HCT116 (cell line): ENCODE measurements around the gene CACNA1G. TPM values are rescaled to one million over a fixed set of nuclear protein-coding genes. Genes with fewer than 3 reads are reported as not detected.

Experiments
- ATAC-seq: fragments of 200-7000 bp; cut with Tn5 transposase; 2 replicates; pipeline ENCODE4 v1.9.1; 2020; ENCODE audit warnings: mild to moderate bottlenecking, moderate library complexity
- BruUV-seq: library from RNA; stranded (reverse); fragments of 400-500 nt; replicated peaks from 2 replicates; lab custom pipeline; 2021; lab: Mats Ljungman, UMichigan
- CTCF ChIA-PET: fragments of 300-600 bp; sonication (Branson Sonifier 250); formaldehyde crosslinking; loops from one replicate; lab custom pipeline; 2021; ENCODE audit warnings: antibody characterized with exemption; lab: Charles Lee
- POLR2A ChIA-PET: fragments of 300-600, 350-600 bp; sonication (Branson Sonifier 250); formaldehyde crosslinking; loops from one replicate; lab custom pipeline; 2021; ENCODE audit warnings: antibody characterized with exemption; lab: Charles Lee
- RAD21 ChIA-PET, 2 experiments: fragments of 300-600 bp; sonication (Branson Sonifier 250); formaldehyde crosslinking; loops; one replicate each; lab custom pipeline; 2023; ENCODE audit warnings: low total read pairs in 2 of 2; ENCODE audit not compliant: uncharacterized antibody in 2 of 2, unreplicated experiment in 2 of 2, low non-redundant PET in 1 of 2; lab: Charles Lee
- DNase-seq: peaks from one replicate; pipeline ENCODE4 v3.0.0-alpha.2; 2010; ENCODE audit warnings: low read depth, low spot score
- H2AFZ ChIP-seq: fragments of 200-600 bp; shearing (Covaris generic), sonication (generic); 2 replicates; pipeline ENCODE4 v1.6.1; 2017; ENCODE audit warnings: low read depth, mixed run types, mixed read lengths, antibody characterized with exemption, low read length; ENCODE audit not compliant: poor library complexity, severe bottlenecking
- H3K27ac ChIP-seq: 2 replicates; pipeline ENCODE4 v1.5.1; 2012; ENCODE audit warnings: low read depth, low read length
- H3K27me3 ChIP-seq: fragments of 200-600 bp; sonication (generic); 2 replicates; pipeline ENCODE4 v1.6.1; 2016; ENCODE audit warnings: mixed run types, low read length, mixed read lengths; ENCODE audit not compliant: insufficient read depth
- H3K36me3 ChIP-seq, 2 experiments: fragments of 200-500 bp in 1 of 2; fragments of 200-600 bp in 1 of 2; sonication (Bioruptor generic) in 1 of 2; sonication (generic) in 1 of 2; 2 replicates each; pipeline versions ENCODE4 v1.5.1 to v1.6.1; 2014 to 2016; ENCODE audit warnings: low read length in 2 of 2, inconsistent platforms in 1 of 2, mixed read lengths in 1 of 2, mixed run types in 1 of 2; ENCODE audit not compliant: insufficient read depth in 2 of 2, control insufficient read depth in 1 of 2
- H3K4me1 ChIP-seq, 2 experiments: fragments of 200-600 bp in 1 of 2; sonication (generic) in 1 of 2; 2 replicates each; pipeline versions ENCODE4 v1.5.1 to v1.6.1; 2012 to 2017; ENCODE audit warnings: low read length in 2 of 2, inconsistent platforms in 1 of 2, mild to moderate bottlenecking in 1 of 2, mixed read lengths in 1 of 2, mixed run types in 1 of 2, moderate library complexity in 1 of 2; ENCODE audit not compliant: insufficient read depth in 2 of 2, control insufficient read depth in 1 of 2
- H3K4me2 ChIP-seq: fragments of 200-600 bp; sonication (generic); 2 replicates; pipeline ENCODE4 v1.6.1; 2017; ENCODE audit warnings: mixed run types, low read length, mixed read lengths
- H3K4me3 ChIP-seq, 2 experiments: fragments of 200-600 bp in 1 of 2; sonication (generic) in 1 of 2; replicated peaks in 1 of 2; 2 replicates each; pipeline ENCODE4 v1.5.1; 2011 to 2016; ENCODE audit warnings: low read length in 2 of 2, control low read depth in 1 of 2, low read depth in 1 of 2, mild to moderate bottlenecking in 1 of 2, mixed read lengths in 1 of 2, mixed run types in 1 of 2
- H3K79me2 ChIP-seq: fragments of 200-600 bp; sonication (generic); 2 replicates; pipeline ENCODE4 v1.6.1; 2017; ENCODE audit warnings: mild to moderate bottlenecking, mixed run types, low read length, moderate library complexity, mixed read lengths; ENCODE audit not compliant: insufficient read depth
- H3K9ac ChIP-seq: fragments of 200-600 bp; sonication (generic); 2 replicates; pipeline ENCODE4 v1.6.1; 2016; ENCODE audit warnings: low read length, mixed read lengths
- H3K9me2 ChIP-seq: fragments of 200-600 bp; sonication (generic), shearing (Covaris generic); 2 replicates; pipeline ENCODE4 v1.6.1; 2017; ENCODE audit warnings: mixed run types, mild to moderate bottlenecking, moderate library complexity; ENCODE audit not compliant: insufficient read depth
- H3K9me3 ChIP-seq, 2 experiments: fragments of 200-500 bp in 1 of 2; fragments of 200-600 bp in 1 of 2; sonication (Bioruptor generic) in 1 of 2; sonication (generic) in 1 of 2; 2 replicates each; pipeline ENCODE4 v1.6.1; 2014 to 2017; ENCODE audit warnings: low read length in 2 of 2, mixed read lengths in 2 of 2, inconsistent platforms in 1 of 2, low read depth in 1 of 2, mild to moderate bottlenecking in 1 of 2, mixed run types in 1 of 2, moderate library complexity in 1 of 2; ENCODE audit not compliant: control insufficient read depth in 1 of 2, insufficient read depth in 1 of 2
- H4K20me1 ChIP-seq: fragments of 200-600 bp; sonication (generic), shearing (Covaris generic); 2 replicates; pipeline ENCODE4 v1.6.1; 2017; ENCODE audit warnings: mixed run types, mild to moderate bottlenecking, moderate library complexity; ENCODE audit not compliant: insufficient read depth
- CEBPB ChIP-seq: IDR thresholded peaks from 2 replicates; pipeline ENCODE4 v1.6.1; 2012; ENCODE audit warnings: low read depth
- CTCF ChIP-seq, 3 experiments: fragments of 200-600 bp in 1 of 3; sonication (generic) in 1 of 3; IDR thresholded peaks in 2 of 3; conservative IDR thresholded peaks in 1 of 3; 2 replicates each; pipeline ENCODE4 v1.5.1; 2012 to 2017; ENCODE audit warnings: low read depth in 2 of 3, low read length in 2 of 3, antibody characterized with exemption in 1 of 3, borderline replicate concordance in 1 of 3, control low read depth in 1 of 3, mild to moderate bottlenecking in 1 of 3, mixed read lengths in 1 of 3, mixed run types in 1 of 3, moderate library complexity in 1 of 3; ENCODE audit not compliant: insufficient read depth in 1 of 3
- EGR1 ChIP-seq: IDR thresholded peaks from 2 replicates; pipeline ENCODE4 v1.6.1; 2012; ENCODE audit warnings: low read depth
- ELF1 ChIP-seq: IDR thresholded peaks from 2 replicates; pipeline ENCODE4 v1.6.1; 2012; ENCODE audit warnings: low read depth, borderline replicate concordance
- EZH2phosphoT487 ChIP-seq: fragments of 200-600 bp; IDR thresholded peaks from 2 replicates; pipeline ENCODE4 v1.6.1; 2018; ENCODE audit warnings: antibody characterized with exemption, borderline replicate concordance
- FOSL1 ChIP-seq: IDR thresholded peaks from 2 replicates; pipeline ENCODE4 v1.6.1; 2012; ENCODE audit warnings: low read depth
- JUND ChIP-seq: IDR thresholded peaks from 2 replicates; pipeline ENCODE4 v1.6.1; 2012
- MAX ChIP-seq: IDR thresholded peaks from 2 replicates; pipeline ENCODE4 v1.6.1; 2012
- POLR2A ChIP-seq: IDR thresholded peaks from 2 replicates; pipeline ENCODE4 v1.7.0; 2011; ENCODE audit warnings: borderline replicate concordance; ENCODE audit not compliant: insufficient read depth, insufficient read length; ENCODE audit errors: extremely low read depth
- RAD21 ChIP-seq: IDR thresholded peaks from 2 replicates; pipeline ENCODE4 v1.6.1; 2012; ENCODE audit warnings: low read depth, mild to moderate bottlenecking
- SIN3A ChIP-seq: IDR thresholded peaks from 2 replicates; pipeline ENCODE4 v1.6.1; 2012; ENCODE audit warnings: low read depth
- SP1 ChIP-seq: IDR thresholded peaks from 2 replicates; pipeline ENCODE4 v1.6.1; 2012; ENCODE audit warnings: low read depth
- YY1 ChIP-seq: IDR thresholded peaks from 2 replicates; pipeline ENCODE4 v1.6.1; 2011; ENCODE audit warnings: low read length, low read depth, moderate library complexity, mild to moderate bottlenecking; ENCODE audit not compliant: insufficient replicate concordance; ENCODE audit errors: extremely low read depth
- ZFX ChIP-seq: fragments of 450-650 bp; IDR thresholded peaks from 2 replicates; pipeline ENCODE4 v1.6.1; 2017
- ZNF274 ChIP-seq: fragments of 200-500 bp; sonication (Bioruptor generic); IDR thresholded peaks from 2 replicates; pipeline ENCODE4 v1.6.1; 2014; ENCODE audit warnings: mild to moderate bottlenecking, low read depth, low read length, inconsistent platforms
- intact Hi-C: fragments of 100-400 bp; cut with micrococcal nuclease; formaldehyde crosslinking; loops from 2 replicates; pipeline ENCODE4 v1.10.0; 2022
- total RNA-seq: library from RNA; stranded (reverse); gene quantifications from one replicate; pipeline ENCODE4 v1.2.1, GENCODE V29; 2021; ENCODE audit not compliant: unreplicated experiment
- TF ChIP-seq, protein P1 (sequence below): IDR thresholded peaks from 2 replicates; pipeline ENCODE4 v1.6.1; 2012
- TF ChIP-seq, protein P2 (sequence below): IDR thresholded peaks from 2 replicates; pipeline ENCODE4 v1.6.1; 2012; ENCODE audit warnings: low read depth

The CACNA1G gene
- total RNA-seq, 1 experiment from 2014 or later: 3.4 TPM

GRCh38 chr17:50558091-50558490 is 2.4 kb upstream of the CACNA1G start:
- Histone ChIP-seq H3K9ac (no peak overlapping the region), H4K20me1 (no peaks in the 10 kb centered on the region), H3K36me3 (no peaks in the 10 kb centered on the region), H3K27me3 (no peaks in the 10 kb centered on the region), H3K79me2 (no peaks in the 10 kb centered on the region), H3K9me2 (no peaks in the 10 kb centered on the region), H3K4me1 (peaks cover 6 to 18% of the 10 kb centered on the region in 2 experiments; a peak in 3 of 4 replicates), H3K27ac (no peak overlapping the region), H2AFZ (no peak overlapping the region), H3K4me3 (no peak overlapping the region), H3K9me3 (no peaks in the 10 kb centered on the region), H3K4me2 (no peak overlapping the region)
- ChIA-PET POLR2A (no interaction called here), RAD21 (no interaction called here), CTCF (no interaction called here)
- ATAC-seq: no peak
- TF ChIP-seq YY1: no peak
- TF ChIP-seq ZNF274: no peak
- TF ChIP-seq ZFX: no peak
- no peak for TF ChIP-seq EGR1
- no peak for TF ChIP-seq JUND
- no peak for TF ChIP-seq SIN3A
- no peak for TF ChIP-seq RAD21
- TF ChIP-seq ELF1: no peak
- no peak for TF ChIP-seq FOSL1
- TF ChIP-seq, protein P1, sequence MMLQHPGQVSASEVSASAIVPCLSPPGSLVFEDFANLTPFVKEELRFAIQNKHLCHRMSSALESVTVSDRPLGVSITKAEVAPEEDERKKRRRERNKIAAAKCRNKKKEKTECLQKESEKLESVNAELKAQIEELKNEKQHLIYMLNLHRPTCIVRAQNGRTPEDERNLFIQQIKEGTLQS: no peak
- TF ChIP-seq CEBPB: no peak
- no peak for TF ChIP-seq MAX
- TF ChIP-seq SP1: no peak
- no peak for TF ChIP-seq POLR2A
- no TSS peak for BruUV-seq
- intact Hi-C loops: no loop called here
- no peak for DNase-seq

DNA sequence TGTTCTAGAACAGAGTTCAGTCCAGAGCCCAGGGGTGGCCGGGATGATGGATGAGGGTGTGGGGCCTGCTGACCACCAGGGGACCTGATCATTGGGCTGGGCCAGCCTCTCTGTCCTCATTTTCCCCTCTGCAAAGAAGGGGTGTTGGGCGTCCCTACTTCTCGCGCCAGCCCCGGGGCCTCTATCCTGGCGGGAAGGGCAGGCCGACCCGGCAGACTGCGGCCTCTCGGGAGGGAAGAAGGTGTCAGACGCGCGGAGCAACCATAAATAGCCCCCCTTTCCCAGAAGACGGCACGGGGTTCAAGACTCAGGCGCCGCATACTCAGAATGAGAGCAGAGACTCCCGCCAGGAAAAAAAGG is 2.0 kb upstream of the CACNA1G start:
- POLR2A ChIA-PET: no interaction called here
- no peaks in the 10 kb centered on the region for H4K20me1 ChIP-seq
- no peak overlapping the region for H3K4me3 ChIP-seq
- peaks cover 6 to 18% of the 10 kb centered on the region in 2 experiments; a peak in 3 of 4 replicates for H3K4me1 ChIP-seq
- RAD21 ChIA-PET: no interaction called here
- no peak overlapping the region for H2AFZ ChIP-seq
- H3K36me3 ChIP-seq: no peaks in the 10 kb centered on the region
- DNase-seq (no peak), ATAC-seq (no peak)
- no peak overlapping the region for H3K9ac ChIP-seq
- intact Hi-C loops: no loop called here
- no peaks in the 10 kb centered on the region for H3K9me3 ChIP-seq
- H3K79me2 ChIP-seq: no peaks in the 10 kb centered on the region
- no TSS peak for BruUV-seq
- CTCF ChIA-PET: no interaction called here
- H3K4me2 ChIP-seq: no peak overlapping the region
- H3K27me3 ChIP-seq: no peaks in the 10 kb centered on the region
- H3K9me2 ChIP-seq: no peaks in the 10 kb centered on the region
- H3K27ac ChIP-seq: no peak overlapping the region
- no peak for TF ChIP-seq CEBPB
- TF ChIP-seq, protein P1: no peak
- no peak for TF ChIP-seq JUND
- TF ChIP-seq, protein P2, sequence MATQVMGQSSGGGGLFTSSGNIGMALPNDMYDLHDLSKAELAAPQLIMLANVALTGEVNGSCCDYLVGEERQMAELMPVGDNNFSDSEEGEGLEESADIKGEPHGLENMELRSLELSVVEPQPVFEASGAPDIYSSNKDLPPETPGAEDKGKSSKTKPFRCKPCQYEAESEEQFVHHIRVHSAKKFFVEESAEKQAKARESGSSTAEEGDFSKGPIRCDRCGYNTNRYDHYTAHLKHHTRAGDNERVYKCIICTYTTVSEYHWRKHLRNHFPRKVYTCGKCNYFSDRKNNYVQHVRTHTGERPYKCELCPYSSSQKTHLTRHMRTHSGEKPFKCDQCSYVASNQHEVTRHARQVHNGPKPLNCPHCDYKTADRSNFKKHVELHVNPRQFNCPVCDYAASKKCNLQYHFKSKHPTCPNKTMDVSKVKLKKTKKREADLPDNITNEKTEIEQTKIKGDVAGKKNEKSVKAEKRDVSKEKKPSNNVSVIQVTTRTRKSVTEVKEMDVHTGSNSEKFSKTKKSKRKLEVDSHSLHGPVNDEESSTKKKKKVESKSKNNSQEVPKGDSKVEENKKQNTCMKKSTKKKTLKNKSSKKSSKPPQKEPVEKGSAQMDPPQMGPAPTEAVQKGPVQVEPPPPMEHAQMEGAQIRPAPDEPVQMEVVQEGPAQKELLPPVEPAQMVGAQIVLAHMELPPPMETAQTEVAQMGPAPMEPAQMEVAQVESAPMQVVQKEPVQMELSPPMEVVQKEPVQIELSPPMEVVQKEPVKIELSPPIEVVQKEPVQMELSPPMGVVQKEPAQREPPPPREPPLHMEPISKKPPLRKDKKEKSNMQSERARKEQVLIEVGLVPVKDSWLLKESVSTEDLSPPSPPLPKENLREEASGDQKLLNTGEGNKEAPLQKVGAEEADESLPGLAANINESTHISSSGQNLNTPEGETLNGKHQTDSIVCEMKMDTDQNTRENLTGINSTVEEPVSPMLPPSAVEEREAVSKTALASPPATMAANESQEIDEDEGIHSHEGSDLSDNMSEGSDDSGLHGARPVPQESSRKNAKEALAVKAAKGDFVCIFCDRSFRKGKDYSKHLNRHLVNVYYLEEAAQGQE: no peak
- TF ChIP-seq ZFX: no peak
- no peak for TF ChIP-seq CTCF (IDR thresholded peaks at IDR 0.05 in 2 of 3, conservative IDR thresholded peaks at IDR 0.05 in 1 of 3; ENCODE audit: borderline replicate concordance in 1 of 3, insufficient read depth in 1 of 3, low read depth in 2 of 3, low read length in 2 of 3)
- no peak for TF ChIP-seq EZH2phosphoT487
